NOMO-1 treated with DMSO at 0.1 percent for 48 hours (cell line): ENCODE data around the gene CCDC93.
"Not testable (repeated sequence)": the region's sequence is repeated elsewhere in the genome, so short reads cannot be mapped to it uniquely, and the experiment has no call there.

Experiments used
- DNase-seq: peaks from one replicate; lab custom pipeline; 2025; ENCODE audit not compliant: unreplicated experiment; lab: John Stamatoyannopoulos, UW

The CCDC93 gene

GRCh38 chr2:117957616-117958015 lies 56.3 kb downstream of the CCDC93 start:
- no peak for DNase-seq

- no peak for DNase-seq
These were observed 57.7 kb downstream of the CCDC93 start for GRCh38 chr2:117956036-117956796.

GRCh38 chr2:117953231-117953630 lies 60.6 kb downstream of the CCDC93 start:
- no peak for DNase-seq

- DNase-seq, result no peak
These were observed 61.2 kb downstream of the CCDC93 start for GRCh38 chr2:117952701-117953100.

DNA sequence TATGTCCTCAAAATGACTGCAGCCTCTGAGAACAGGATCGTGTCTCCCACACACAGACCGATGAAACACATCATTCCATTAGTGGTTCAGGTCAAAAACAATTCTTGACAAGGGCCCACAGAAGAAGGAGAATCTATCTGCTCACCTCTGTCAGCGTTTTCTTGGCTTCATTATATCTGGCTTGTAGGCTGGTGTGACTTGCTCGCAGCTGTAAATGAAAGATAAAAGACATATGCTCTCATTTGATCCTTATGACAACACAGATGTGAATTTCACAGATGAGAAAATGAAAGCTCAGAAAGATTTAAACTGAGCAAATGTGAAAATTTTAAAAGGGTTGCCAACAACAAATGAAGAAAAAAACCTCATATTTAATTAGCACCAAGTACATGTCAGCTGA lies 61.6 kb downstream of the CCDC93 start:
- DNase-seq, result no peak

DNA sequence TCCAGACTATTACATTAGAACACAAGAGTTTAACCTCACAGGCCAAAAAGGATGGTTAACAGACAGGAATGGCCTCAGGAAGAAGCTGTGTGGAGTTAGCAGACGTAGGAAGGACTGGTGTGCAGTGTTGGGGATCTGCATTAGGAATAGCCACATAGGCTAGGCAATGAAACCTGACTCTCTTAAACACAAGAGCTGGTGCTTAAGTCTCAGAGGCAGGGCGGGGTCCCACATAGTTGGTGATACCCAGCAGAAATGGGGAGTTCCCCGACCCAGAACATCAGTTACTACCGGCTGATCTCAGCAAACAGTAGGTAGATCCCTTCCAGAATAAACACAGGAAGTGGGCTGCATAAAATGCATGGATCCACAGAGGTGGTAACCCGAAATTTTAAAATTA lies 64.1 kb downstream of the CCDC93 start:
- DNase-seq, result no peak

DNA sequence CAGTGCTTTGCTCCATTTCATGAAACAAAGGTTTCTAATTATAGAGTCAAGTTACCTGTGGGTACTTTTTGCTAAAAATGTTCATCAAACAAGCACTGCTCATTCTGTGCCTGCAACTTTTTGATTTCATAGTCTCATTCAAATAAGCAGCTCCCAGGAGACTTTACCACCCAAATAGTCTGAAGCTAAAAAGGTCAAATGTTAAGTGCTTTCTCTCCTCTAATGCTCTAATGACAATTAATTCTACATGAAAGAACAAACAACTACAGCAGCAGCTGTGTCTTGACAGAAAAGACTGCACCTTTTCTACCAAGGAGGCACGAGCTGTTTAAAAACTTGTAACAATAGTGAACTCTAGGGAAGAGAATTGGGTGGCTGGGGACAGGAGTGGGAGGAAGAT lies 65.3 kb downstream of the CCDC93 start:
- no peak for DNase-seq

GRCh38 chr2:117945296-117945695 lies 68.6 kb downstream of the CCDC93 start:
- no peak for DNase-seq

- DNase-seq, result no peak
These were observed 69.1 kb downstream of the CCDC93 start for GRCh38 chr2:117944816-117945215.

DNA sequence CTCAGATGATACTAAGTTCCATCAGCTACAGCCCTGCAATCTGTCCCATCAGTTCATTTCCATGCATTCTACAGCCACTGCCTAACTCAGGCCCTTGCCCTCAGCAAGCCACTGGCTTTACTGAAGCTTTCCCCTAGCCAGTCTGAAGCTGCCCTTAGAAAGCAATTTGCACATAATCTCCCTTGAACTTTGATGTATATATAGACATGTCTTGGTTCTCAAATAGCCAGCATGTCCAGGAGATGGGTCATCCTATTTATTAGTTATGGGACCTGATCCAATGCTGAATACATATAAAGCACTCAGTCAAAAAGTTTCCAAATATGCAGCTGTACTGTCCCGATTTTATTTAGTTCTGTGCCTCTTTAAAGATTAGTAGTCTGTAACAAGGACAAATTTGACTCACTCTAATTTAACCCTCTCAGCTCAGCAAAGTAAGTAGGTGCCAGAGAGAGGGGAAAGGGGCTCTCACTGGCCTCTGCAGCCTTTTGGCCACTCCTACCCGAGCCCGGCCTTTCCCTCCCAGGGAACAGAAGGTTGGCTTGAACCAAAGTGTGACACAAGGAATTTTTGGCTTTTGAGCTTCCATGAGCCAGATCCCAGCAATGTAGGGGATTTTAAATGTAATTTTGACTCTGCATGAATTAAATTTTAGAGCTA lies 70.7 kb downstream of the CCDC93 start:
- no peak for DNase-seq

- no peak for DNase-seq
These were observed 71.3 kb downstream of the CCDC93 start for GRCh38 chr2:117942551-117942950.

GRCh38 chr2:117941693-117942092 lies 72.2 kb downstream of the CCDC93 start:
- no peak for DNase-seq

GRCh38 chr2:117940436-117940835 lies 73.4 kb downstream of the CCDC93 start:
- no peak for DNase-seq

GRCh38 chr2:117938611-117939010 lies 75.3 kb downstream of the CCDC93 start:
- DNase-seq, result no peak

- DNase-seq, result no peak
These were observed 76.9 kb downstream of the CCDC93 start for GRCh38 chr2:117936871-117937428.

GRCh38 chr2:117935954-117936353 lies 77.9 kb downstream of the CCDC93 start:
- DNase-seq, result no peak

- DNase-seq, result no peak
These were observed 78.4 kb downstream of the CCDC93 start for GRCh38 chr2:117935456-117935855.

- no peak for DNase-seq
These were observed 80.0 kb downstream of the CCDC93 start for GRCh38 chr2:117933884-117934354.

DNA sequence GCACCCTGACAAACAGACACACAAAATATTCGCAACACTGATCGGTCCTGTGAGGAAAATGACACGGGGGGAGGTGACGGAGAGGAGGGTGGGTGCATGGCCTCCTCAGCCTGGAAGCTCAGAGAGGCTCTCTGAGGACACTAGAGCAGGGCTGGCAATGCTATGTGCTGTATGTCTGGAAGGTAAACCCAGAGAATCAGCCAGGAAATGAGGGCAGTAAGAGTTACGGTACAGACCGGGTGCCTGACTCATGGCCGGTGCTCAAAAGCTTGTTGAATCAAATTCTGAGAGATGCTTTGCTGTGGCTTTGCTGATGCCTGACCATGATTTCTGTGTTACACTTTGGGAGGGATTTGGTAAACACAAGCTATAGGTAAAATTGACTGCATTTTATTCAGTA lies 81.9 kb downstream of the CCDC93 start:
- no peak for DNase-seq

- no peak for DNase-seq
These were observed 82.6 kb downstream of the CCDC93 start for GRCh38 chr2:117931266-117931665.

DNA sequence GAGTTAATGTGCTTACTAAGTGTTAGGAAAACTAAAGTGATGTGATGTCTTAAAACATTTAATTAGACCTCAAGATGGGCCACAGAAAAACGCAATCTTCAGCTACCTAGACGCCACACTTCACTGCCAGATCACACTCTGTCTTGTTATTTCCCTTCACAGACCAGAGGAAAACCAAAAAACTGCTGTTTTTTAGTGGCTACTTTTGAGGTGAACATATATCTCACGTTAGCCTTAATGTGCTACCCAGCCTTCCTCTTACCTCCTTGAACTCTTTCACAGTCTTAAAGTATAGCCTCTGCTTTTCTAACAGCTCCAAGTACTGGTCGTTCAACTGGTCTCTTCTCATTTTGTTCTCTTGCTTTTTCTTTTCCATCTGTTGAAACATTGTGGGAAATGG lies 83.1 kb downstream of the CCDC93 start:
- no peak for DNase-seq

DNA sequence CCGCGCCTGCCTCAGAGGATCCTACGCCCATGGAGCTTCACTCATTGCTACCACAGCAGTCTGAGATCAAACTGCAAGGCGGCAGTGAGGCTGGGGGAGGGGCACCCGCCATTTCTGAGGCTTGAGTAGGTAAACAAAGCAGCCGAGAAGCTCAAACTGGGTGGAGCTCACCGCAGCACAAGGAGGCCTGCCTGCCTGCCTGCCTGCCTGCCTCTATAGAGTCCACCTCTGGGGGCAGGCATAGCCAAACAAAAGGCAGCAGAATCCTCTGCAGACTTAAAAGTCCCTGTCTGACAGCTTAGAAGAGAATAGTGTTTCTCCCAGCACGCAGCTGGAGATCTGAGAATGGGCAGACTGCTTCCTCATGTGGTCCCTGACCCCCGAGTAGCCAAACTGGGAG lies 90.4 kb downstream of the CCDC93 start:
- not testable (repeated sequence) for DNase-seq
